K562 treated with DMSO at 1 percent for 12 hours (cell line): ENCODE results near the gene PRR7. TPM values are rescaled to one million over a fixed set of nuclear protein-coding genes. Genes with fewer than 3 reads are reported as not detected.

ENCODE experiments used
- total RNA-seq: library from RNA; unstranded; fragments of 300-600 nt; gene quantifications from 2 replicates; pipeline ENCODE4 v1.2.3, GENCODE V29; 2022; ENCODE audit not compliant: insufficient read depth

The PRR7 gene
- 4.1 and 8.5 TPM in 2 replicates for total RNA-seq

GRCh38 chr5:177446200-177447065 is at the start of gene PRR7:
Gene PRR7, plus strand, starts transcription at chr5:177446814. Its CDS starts 8,254 bp downstream, at chr5:177455068.

GRCh38 chr5:177399997-177400868 is 46.4 kb upstream of the PRR7 start, which contains the start of gene PFN3:
Gene PFN3, minus strand, starts transcription at chr5:177400661. Its CDS starts 85 bp downstream, at chr5:177400576.

DNA sequence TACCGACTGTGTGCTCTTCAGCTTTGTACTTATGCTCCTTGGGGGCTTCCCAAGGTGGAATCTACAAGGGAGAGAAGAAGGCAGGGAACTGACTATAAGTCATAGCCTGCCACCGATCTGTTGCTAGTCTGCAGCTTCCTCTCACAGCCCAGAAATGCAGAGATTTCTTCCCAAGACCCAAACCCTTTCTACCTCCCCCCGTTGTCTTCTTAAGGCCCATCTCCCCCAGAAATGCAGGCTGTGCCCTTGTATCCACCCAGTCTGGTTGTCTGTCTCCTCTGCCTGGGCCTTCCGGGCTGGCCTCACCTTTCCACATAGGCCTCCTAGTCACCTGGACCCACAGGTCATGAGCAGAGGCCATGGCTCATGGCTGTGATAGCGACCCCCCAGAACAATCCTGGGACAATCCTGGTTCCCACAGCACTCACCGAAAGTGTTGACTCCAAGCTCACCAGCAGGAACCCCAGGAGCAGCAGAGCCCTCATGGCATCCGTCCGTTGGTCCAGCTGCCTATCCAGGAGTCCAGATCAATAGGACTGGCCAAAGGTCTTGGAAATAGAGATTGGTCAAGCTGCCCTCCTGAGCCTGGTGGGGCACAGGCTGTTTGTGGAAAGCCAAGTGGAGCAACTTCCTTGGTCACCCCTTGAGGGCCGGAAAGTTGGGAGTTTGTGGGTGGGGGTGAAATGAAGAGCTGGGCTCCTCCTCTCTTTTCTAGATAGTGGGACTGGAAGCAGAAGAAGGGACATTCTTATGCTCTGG is 37.4 kb upstream of the PRR7 start, which contains the start of gene F12:
Gene F12 (minus strand): TSS at position 522 of the 759 bp plus-strand sequence. CDS start 37 bp downstream, at position 485.

DNA sequence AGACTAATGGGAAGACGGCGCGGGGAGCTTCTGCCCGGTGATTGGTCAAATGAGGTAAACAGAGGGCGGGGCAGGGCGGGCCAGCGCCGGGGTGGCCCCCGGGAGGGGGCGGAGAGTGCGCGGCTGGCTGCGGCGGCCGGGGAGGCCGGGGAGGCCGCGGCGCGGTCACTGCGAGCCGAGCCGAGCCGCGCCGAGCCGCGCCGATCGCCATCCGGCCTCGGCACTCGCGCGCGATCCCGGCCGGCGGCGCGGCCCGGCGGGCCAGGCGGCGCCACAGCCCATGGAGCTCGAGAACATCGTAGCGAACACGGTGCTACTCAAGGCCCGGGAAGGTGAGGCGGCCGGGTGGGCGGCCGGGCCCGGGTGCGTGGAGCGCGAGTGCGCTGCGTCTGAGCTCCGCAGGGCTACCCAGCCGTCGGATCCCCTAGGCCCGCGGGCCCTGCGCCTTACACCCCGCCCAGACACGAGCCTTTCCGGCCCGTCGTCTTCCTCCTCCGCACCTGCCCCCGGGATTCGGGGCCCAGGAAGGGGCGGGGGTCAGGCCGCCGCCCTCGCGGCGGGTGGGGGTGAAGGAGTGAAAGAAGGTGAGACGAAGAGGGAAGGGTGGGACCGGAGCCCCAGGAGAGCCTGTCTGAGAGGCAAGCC is 19.9 kb upstream of the PRR7 start, which contains the start of gene GRK6:
Gene GRK6 (plus strand): TSS at position 111 of the 645 bp plus-strand sequence. CDS start 170 bp downstream, at position 281.

GRCh38 chr5:177473443-177474001 is 26.9 kb downstream of the PRR7 start, which contains the start of gene DBN1:
Gene DBN1, minus strand, starts transcription at chr5:177473634. Its CDS starts 113 bp downstream, at chr5:177473521.

DNA sequence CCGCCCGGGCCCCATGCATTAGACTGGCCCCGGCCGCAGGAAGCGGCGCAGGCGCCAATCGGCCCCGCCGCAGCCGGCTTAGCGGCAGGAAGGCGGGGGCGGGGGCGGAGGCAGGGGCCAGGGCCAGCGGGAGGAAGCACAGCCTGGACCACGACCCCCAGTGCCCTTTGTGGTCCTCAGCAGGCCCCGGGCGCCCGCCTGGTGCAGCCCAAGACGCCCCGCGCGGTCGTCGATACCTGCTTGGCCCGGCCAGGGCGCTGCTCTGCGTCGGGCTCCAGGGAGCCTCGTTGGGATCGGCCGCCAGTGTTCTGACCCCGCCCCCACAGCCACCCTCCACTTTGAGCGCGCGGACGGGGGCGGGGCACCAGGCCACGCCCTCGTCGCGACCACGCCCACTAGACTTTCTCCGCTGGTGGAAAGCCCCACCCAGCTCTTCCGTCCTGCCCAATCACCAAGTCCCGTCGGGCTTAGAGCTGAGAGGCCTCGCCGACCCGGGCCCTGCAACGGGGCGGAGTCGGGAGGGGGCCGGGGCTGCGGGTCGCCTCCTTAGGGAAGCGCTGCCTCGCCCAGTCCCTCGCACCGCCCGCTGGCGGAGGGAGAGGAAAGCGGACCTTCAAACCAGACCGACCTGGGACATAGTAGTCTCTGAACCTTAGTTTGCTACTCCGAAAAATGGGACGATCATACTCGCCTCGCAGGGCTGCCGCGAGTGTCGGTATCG is 50.8 kb downstream of the PRR7 start, which contains the start of gene PDLIM7:
Gene PDLIM7 (minus strand): TSS at position 313 of the 721 bp plus-strand sequence. CDS start 1,092 bp downstream, outside the sequence.

Other genes starting within 250 kb of the PRR7 start
- 57.4 and 61.3 TPM in 2 replicates for gene RAB24, start 143.1 kb upstream of the PRR7 start, total RNA-seq
- gene PRELID1, start 143.0 kb upstream of the PRR7 start, total RNA-seq: 197 and 278 TPM in 2 replicates
- gene MXD3, start 134.9 kb upstream of the PRR7 start, total RNA-seq: 35.5 and 38.9 TPM in 2 replicates
- 338 and 355 TPM in 2 replicates for gene LMAN2, start 95.1 kb upstream of the PRR7 start, total RNA-seq
- 64.6 and 74.6 TPM in 2 replicates for gene RGS14, start 88.9 kb upstream of the PRR7 start, total RNA-seq
- gene SLC34A1, start 62.4 kb upstream of the PRR7 start, total RNA-seq: not detected in 2 replicates
- not detected in 2 replicates for gene PFN3, start 46.2 kb upstream of the PRR7 start, total RNA-seq
- gene F12, start 37.2 kb upstream of the PRR7 start, total RNA-seq: 8.4 and 19.7 TPM in 2 replicates
- 60.6 and 81.9 TPM in 2 replicates for gene GRK6, start 20.1 kb upstream of the PRR7 start, total RNA-seq
- gene DBN1, start 26.8 kb downstream of the PRR7 start, total RNA-seq: 24.1 and 40.0 TPM in 2 replicates
- gene PDLIM7, start 50.8 kb downstream of the PRR7 start, total RNA-seq: 107 and 141 TPM in 2 replicates
- 8.1 and 29.1 TPM in 2 replicates for gene DOK3, start 63.0 kb downstream of the PRR7 start, total RNA-seq
- 100 and 113 TPM in 2 replicates for gene DDX41, start 70.1 kb downstream of the PRR7 start, total RNA-seq
- gene FAM193B, start 107.7 kb downstream of the PRR7 start, total RNA-seq: 23.8 and 52.9 TPM in 2 replicates
- 338 and 344 TPM in 2 replicates for gene TMED9, start 145.4 kb downstream of the PRR7 start, total RNA-seq
- 22.9 and 23.1 TPM in 2 replicates for gene B4GALT7, start 153.3 kb downstream of the PRR7 start, total RNA-seq